GM21528 (cell line): ENCODE measurements around the gene FOXM1.

Source experiments
- ATAC-seq: cut with Tn5 transposase; IDR thresholded peaks from one replicate; pipeline ENCODE4 v1.9.1; 2021; ENCODE audit warnings: mild to moderate bottlenecking, moderate library complexity; ENCODE audit not compliant: unreplicated experiment, low FRiP score

FOXM1 gene

DNA sequence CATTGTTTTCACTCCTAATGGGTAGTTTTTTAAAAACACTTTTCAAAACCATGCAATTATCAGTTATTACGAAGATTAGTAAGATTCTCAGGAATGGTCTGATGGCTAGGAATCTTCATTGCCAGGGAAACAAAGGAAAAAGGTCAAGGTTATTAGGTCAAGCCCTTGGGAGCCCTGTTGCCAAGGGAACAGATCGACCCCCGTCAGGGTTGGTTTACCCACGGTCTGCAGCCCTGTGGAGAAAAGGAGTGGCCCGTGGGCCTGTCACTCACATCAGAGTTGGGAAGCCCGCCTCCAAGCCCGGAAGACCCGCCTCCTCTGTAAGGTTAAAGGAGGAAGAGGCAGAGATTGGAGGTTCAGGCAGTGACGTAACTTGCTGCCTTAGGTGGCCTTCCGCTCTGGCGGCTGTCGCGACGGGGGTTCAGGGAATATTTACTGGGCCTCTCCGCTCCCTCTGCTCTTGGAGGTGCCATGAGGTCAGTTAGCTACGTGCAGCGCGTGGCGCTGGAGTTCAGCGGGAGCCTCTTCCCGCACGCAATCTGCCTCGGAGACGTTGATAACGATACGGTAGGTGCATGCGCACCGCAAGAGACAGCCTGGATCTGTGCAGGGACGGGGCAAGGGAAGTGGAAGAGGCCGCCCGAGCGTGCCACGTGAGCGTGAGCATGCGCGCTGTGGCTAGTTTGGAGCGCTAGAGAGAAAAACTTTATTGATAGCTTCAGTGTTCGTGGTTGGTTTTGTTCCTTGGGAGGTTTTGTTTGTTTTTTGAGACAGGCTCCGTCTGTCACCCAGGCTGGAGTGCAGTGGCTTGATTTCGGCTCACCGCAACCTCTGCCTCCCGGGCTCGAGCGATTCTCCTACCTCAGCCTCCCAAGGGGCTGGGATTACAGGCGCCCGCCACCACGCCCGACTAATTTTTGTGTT, 64.4 kb downstream of the FOXM1 start, which contains the start of gene ITFG2:
TSS of gene ITFG2 (plus strand) at position 379 of the 924 bp plus-strand sequence. CDS start at position 472, 93 bp downstream.
- peak; percentile 94 for ATAC-seq

DNA sequence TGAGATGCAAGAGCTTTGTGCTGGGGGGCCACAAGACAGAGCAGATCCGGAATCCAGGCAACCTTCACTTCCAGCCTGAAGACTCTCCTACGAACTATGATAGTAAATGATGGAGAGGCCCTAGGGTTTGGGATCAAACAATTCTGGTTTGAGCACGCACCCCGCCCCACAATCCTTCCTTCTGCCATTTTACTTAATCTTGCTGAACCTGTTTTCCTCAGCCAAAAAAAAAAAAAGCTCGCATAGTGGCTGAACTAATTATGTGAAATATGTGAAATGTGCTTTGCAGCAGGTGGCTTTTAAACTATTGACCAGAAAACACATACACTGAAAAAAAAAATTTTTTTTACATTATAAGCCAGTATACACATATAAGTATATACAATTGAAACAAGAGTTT, 65.2 kb downstream of the FOXM1 start:
- ATAC-seq, result no peak
